SK-N-SH (cell line): ENCODE results near the gene PUSL1. TPM values are rescaled to one million over a fixed set of nuclear protein-coding genes. Genes with fewer than 3 reads are reported as not detected.

Experiments
- CTCF ChIA-PET: fragments of 300-600, 350-600 bp; formaldehyde crosslinking; extraction: SDS; loops from one replicate; lab custom pipeline; 2021; lab: Yijun Ruan, JAX
- POLR2A ChIA-PET: fragments of 350-600 bp; sonication (Branson Sonifier 250); formaldehyde crosslinking; extraction: SDS; loops from one replicate; lab custom pipeline; 2020; ENCODE audit warnings: antibody characterized with exemption, inconsistent platforms; lab: Yijun Ruan, JAX
- DNase-seq: peaks from one replicate; pipeline ENCODE4 v3.0.0; 2012
- H2AFZ ChIP-seq: fragments of 200-600 bp; sonication (generic); 2 replicates; pipeline ENCODE4 v1.8.1; 2016; ENCODE audit warnings: antibody characterized with exemption, mild to moderate bottlenecking, low read depth
- H3F3A ChIP-seq: fragments of 200-600 bp; sonication (generic); replicated peaks from 2 replicates; pipeline ENCODE3; 2016; ENCODE audit warnings: antibody characterized with exemption, mild to moderate bottlenecking; ENCODE audit not compliant: insufficient read depth
- H3K27ac ChIP-seq, 2 experiments: fragments of 200-500 bp in 1 of 2; fragments of 200-600 bp in 1 of 2; sonication (Bioruptor generic) in 1 of 2; sonication (generic), shearing (Covaris generic) in 1 of 2; 2 replicates each; pipeline versions ENCODE4 v1.5.1 to v1.6.1; 2014 to 2016; ENCODE audit warnings: low read depth in 2 of 2, inconsistent platforms in 1 of 2, low read length in 1 of 2, mild to moderate bottlenecking in 1 of 2, mixed read lengths in 1 of 2
- H3K27me3 ChIP-seq: fragments of 200-600 bp; sonication (generic), shearing (Covaris generic); 2 replicates; pipeline ENCODE4 v1.6.1; 2016; ENCODE audit warnings: mixed run types; ENCODE audit not compliant: insufficient read depth
- H3K36me3 ChIP-seq, 2 experiments: fragments of 200-500 bp in 1 of 2; fragments of 200-600 bp in 1 of 2; sonication (Bioruptor generic) in 1 of 2; sonication (generic) in 1 of 2; replicated peaks in 1 of 2; 2 replicates each; pipeline versions ENCODE3 to v1.5.1; 2014 to 2016; ENCODE audit warnings: low read length in 1 of 2, mild to moderate bottlenecking in 1 of 2; ENCODE audit not compliant: insufficient read depth in 2 of 2, control insufficient read depth in 1 of 2
- H3K4me1 ChIP-seq, 2 experiments: fragments of 200-500 bp in 1 of 2; fragments of 200-600 bp in 1 of 2; sonication (Bioruptor generic) in 1 of 2; sonication (generic), shearing (Covaris generic) in 1 of 2; 2 replicates each; pipeline versions ENCODE4 v1.5.1 to v1.6.1; 2014 to 2016; ENCODE audit warnings: low read depth in 1 of 2, low read length in 1 of 2, mixed run types in 1 of 2; ENCODE audit not compliant: insufficient read depth in 2 of 2, control insufficient read depth in 1 of 2
- H3K4me2 ChIP-seq: fragments of 200-600 bp; sonication (generic), shearing (Covaris generic); 2 replicates; pipeline ENCODE4 v1.6.1; 2017; ENCODE audit warnings: mixed run types
- H3K4me3 ChIP-seq, 2 experiments: fragments of 200-500 bp in 1 of 2; fragments of 200-600 bp in 1 of 2; sonication (Bioruptor generic) in 1 of 2; sonication (generic), shearing (Covaris generic) in 1 of 2; 2 replicates each; pipeline versions ENCODE4 v1.5.1 to v1.8.1; 2014 to 2016; ENCODE audit warnings: low read depth in 2 of 2, inconsistent platforms in 1 of 2, low read length in 1 of 2, mild to moderate bottlenecking in 1 of 2, mixed read lengths in 1 of 2, moderate library complexity in 1 of 2
- H3K79me2 ChIP-seq: fragments of 200-600 bp; sonication (generic); 2 replicates; pipeline ENCODE4 v1.8.1; 2017; ENCODE audit warnings: mild to moderate bottlenecking; ENCODE audit not compliant: insufficient read depth
- H3K9ac ChIP-seq: fragments of 200-600 bp; sonication (generic); 2 replicates; pipeline ENCODE4 v1.6.1; 2017; ENCODE audit warnings: mixed run types
- H3K9me2 ChIP-seq: fragments of 200-600 bp; sonication (generic); 2 replicates; pipeline ENCODE4 v1.6.1; 2017; ENCODE audit warnings: mixed run types
- H3K9me3 ChIP-seq: fragments of 200-600 bp; sonication (generic); 2 replicates; pipeline ENCODE4 v1.6.1; 2017; ENCODE audit warnings: mixed run types, mild to moderate bottlenecking, moderate library complexity
- H4K20me1 ChIP-seq: fragments of 200-600 bp; sonication (generic); 2 replicates; pipeline ENCODE4 v1.6.1; 2017; ENCODE audit warnings: mild to moderate bottlenecking, mixed run types; ENCODE audit not compliant: insufficient read depth
- ELF1 ChIP-seq: IDR thresholded peaks from 2 replicates; pipeline ENCODE4 v1.4.0; 2012
- EP300 ChIP-seq, 2 experiments: IDR thresholded peaks; 2 replicates each; pipeline versions ENCODE4 v1.4.0 to v1.6.1; 2012; ENCODE audit warnings: borderline replicate concordance in 1 of 2, low read depth in 1 of 2, low read length in 1 of 2
- FOXJ3 ChIP-seq: sonication (generic); formaldehyde crosslinking; IDR thresholded peaks from 2 replicates; pipeline ENCODE4 v1.5.1; 2020; ENCODE audit warnings: mild to moderate bottlenecking, missing genetic modification reagents
- MXI1 ChIP-seq: IDR thresholded peaks from 2 replicates; pipeline ENCODE4 v1.6.1; 2012; ENCODE audit warnings: mild to moderate bottlenecking, low read depth, low read length, improper control_type of control experiment
- RFX5 ChIP-seq: IDR thresholded peaks from 2 replicates; pipeline ENCODE4 v1.6.1; 2012; ENCODE audit warnings: mild to moderate bottlenecking, improper control_type of control experiment, low read length
- RXRA ChIP-seq: IDR thresholded peaks from 2 replicates; pipeline ENCODE4 v1.4.0; 2012; ENCODE audit warnings: low read depth, mild to moderate bottlenecking, borderline replicate concordance
- SIN3A ChIP-seq: IDR thresholded peaks from 2 replicates; pipeline ENCODE4 v1.6.1; 2012; ENCODE audit warnings: low read depth, mild to moderate bottlenecking, low read length, moderate library complexity, borderline replicate concordance
- WGBS: methylation state at CpG from one replicate; pipeline ENCODE4 v1.1.6; 2017; ENCODE audit warnings: low lambda C conversion rate; 5-methylcytosine and 5-hydroxymethylcytosine counted together
- polyA plus RNA-seq, 3 experiments: library from polyadenylated mRNA; depleted of rRNA; stranded (reverse); fragments of >200 nt; gene quantifications; 2 replicates each; pipeline ENCODE4 v1.2.3, GENCODE V29; 2012
- TF ChIP-seq, protein P1 (sequence below): IDR thresholded peaks from 2 replicates; pipeline ENCODE4 v1.4.0; 2012; ENCODE audit warnings: low read depth
- TF ChIP-seq, protein P2 (sequence below): IDR thresholded peaks from 2 replicates; pipeline ENCODE4 v1.4.0; 2012; ENCODE audit warnings: low read depth, borderline replicate concordance
- TF ChIP-seq, protein P3 (sequence below): IDR thresholded peaks from 2 replicates; pipeline ENCODE4 v1.6.1; 2012; ENCODE audit warnings: mild to moderate bottlenecking, low read depth, low read length, moderate library complexity

Gene PUSL1
- polyA plus RNA-seq, 1 of the 3 experiments (the other 2 are of a cell fraction), result 19.0 TPM

DNA sequence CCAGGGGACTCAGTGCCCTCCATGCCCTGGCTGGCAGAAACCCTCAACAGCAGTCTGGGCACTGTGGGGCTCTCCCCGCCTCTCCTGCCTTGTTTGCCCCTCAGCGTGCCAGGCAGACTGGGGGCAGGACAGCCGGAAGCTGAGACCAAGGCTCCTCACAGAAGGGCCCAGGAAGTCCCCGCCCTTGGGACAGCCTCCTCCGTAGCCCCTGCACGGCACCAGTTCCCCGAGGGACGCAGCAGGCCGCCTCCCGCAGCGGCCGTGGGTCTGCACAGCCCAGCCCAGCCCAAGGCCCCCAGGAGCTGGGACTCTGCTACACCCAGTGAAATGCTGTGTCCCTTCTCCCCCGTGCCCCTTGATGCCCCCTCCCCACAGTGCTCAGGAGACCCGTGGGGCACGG lies 19.9 kb downstream of the PUSL1 start (continued):
- no peak for TF ChIP-seq RXRA
- no peak for TF ChIP-seq RFX5
- no peak for TF ChIP-seq MXI1

DNA sequence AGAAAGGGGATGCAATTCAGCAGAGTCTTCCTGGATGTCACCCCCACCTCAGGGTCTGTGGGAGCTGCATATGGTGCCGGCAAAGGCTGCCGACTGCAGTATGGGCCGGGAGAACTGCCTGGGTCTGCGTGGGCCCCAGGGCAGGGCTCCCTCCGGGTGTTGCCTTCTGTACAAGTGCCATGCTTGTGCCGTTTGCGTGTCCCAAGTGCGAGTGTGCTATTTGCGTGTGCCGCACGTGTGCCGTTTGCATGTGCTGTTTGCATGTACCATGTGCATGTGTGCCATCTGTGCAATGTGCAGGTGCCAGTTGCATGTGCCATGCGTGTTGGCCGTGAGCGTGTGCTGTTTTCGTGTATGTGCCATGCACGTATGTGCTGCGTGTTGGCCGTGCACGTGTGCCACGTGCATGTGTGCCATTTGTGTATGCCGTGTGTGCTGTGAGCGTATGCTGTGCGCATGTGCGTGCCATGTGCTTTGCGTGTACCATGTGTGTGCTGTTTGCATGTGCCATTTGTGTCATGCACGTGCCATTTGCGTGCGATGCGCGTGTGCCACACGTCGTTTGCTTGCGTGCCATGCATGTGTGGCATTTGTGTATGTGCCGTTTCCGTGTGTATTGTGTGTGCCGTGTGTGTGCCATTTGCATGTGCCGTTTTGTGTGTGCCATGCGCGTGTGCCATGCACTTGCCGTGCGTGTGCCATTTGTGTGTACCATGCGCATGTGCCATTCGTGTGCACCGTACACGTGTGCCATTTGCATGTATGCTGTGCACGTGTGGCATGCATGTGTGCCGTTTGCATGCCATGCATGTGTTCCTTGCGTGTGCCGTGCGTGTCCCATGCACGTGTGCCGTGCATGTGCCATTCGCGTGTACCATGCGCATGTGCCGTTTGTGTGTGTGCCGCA lies 21.2 kb downstream of the PUSL1 start:
- H3K36me3 ChIP-seq, result peaks cover 0 to 14% of the 10 kb centered on the region in 2 experiments
- H3F3A ChIP-seq, result peaks cover 5% of the 10 kb centered on the region
- TF ChIP-seq, protein P1, sequence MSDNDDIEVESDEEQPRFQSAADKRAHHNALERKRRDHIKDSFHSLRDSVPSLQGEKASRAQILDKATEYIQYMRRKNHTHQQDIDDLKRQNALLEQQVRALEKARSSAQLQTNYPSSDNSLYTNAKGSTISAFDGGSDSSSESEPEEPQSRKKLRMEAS, result no peak
- TF ChIP-seq SIN3A (no peak), EP300 (IDR thresholded peaks at IDR 0.05; ENCODE audit: borderline replicate concordance in 1 of 2, low read depth in 1 of 2, low read length in 1 of 2) (no peak), FOXJ3 (CRISPR knock-in tag) (no peak), RFX5 (no peak), ELF1 (no peak)
- TF ChIP-seq, protein P2, sequence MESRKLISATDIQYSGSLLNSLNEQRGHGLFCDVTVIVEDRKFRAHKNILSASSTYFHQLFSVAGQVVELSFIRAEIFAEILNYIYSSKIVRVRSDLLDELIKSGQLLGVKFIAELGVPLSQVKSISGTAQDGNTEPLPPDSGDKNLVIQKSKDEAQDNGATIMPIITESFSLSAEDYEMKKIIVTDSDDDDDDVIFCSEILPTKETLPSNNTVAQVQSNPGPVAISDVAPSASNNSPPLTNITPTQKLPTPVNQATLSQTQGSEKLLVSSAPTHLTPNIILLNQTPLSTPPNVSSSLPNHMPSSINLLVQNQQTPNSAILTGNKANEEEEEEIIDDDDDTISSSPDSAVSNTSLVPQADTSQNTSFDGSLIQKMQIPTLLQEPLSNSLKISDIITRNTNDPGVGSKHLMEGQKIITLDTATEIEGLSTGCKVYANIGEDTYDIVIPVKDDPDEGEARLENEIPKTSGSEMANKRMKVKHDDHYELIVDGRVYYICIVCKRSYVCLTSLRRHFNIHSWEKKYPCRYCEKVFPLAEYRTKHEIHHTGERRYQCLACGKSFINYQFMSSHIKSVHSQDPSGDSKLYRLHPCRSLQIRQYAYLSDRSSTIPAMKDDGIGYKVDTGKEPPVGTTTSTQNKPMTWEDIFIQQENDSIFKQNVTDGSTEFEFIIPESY, result no peak
- TF ChIP-seq, protein P3, sequence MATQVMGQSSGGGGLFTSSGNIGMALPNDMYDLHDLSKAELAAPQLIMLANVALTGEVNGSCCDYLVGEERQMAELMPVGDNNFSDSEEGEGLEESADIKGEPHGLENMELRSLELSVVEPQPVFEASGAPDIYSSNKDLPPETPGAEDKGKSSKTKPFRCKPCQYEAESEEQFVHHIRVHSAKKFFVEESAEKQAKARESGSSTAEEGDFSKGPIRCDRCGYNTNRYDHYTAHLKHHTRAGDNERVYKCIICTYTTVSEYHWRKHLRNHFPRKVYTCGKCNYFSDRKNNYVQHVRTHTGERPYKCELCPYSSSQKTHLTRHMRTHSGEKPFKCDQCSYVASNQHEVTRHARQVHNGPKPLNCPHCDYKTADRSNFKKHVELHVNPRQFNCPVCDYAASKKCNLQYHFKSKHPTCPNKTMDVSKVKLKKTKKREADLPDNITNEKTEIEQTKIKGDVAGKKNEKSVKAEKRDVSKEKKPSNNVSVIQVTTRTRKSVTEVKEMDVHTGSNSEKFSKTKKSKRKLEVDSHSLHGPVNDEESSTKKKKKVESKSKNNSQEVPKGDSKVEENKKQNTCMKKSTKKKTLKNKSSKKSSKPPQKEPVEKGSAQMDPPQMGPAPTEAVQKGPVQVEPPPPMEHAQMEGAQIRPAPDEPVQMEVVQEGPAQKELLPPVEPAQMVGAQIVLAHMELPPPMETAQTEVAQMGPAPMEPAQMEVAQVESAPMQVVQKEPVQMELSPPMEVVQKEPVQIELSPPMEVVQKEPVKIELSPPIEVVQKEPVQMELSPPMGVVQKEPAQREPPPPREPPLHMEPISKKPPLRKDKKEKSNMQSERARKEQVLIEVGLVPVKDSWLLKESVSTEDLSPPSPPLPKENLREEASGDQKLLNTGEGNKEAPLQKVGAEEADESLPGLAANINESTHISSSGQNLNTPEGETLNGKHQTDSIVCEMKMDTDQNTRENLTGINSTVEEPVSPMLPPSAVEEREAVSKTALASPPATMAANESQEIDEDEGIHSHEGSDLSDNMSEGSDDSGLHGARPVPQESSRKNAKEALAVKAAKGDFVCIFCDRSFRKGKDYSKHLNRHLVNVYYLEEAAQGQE, result no peak
- TF ChIP-seq, all 33 proteins: peak for 0
- H3K4me3 ChIP-seq, result no peak overlapping the region
- H2AFZ ChIP-seq, result no peak overlapping the region
- 89% methylated on average over 49 of the region's 58 CpGs for WGBS
- ChIA-PET POLR2A (no interaction called here), CTCF (interaction anchor here (0.7 to 1.9 kb wide), 5 partner anchors 14 to 1190 kb away, joined by 3 to 7 read pairs (median 3); no protein-coding TSS in a partner anchor)
- no peak overlapping the region for H3K27ac ChIP-seq
- no peaks in the 10 kb centered on the region for H3K27me3 ChIP-seq
- H3K4me1 ChIP-seq, result peaks cover 0 to 26% of the 10 kb centered on the region in 2 experiments; a peak in 1 of 4 replicates
- H3K9me3 ChIP-seq, result no peaks in the 10 kb centered on the region
- no peak overlapping the region for H3K4me2 ChIP-seq
- DNase-seq, result no peak
- H3K9me2 ChIP-seq, result no peaks in the 10 kb centered on the region
- H3K9ac ChIP-seq, result no peak overlapping the region
- H3K79me2 ChIP-seq, result peaks cover 23% of the 10 kb centered on the region
- H4K20me1 ChIP-seq, result no peaks in the 10 kb centered on the region
